Kidney (tissue), 14 donors: ENCODE data around the gene MTERF2. TPM values are rescaled to one million over a fixed set of nuclear protein-coding genes. Genes with fewer than 3 reads are reported as not detected.

Source experiments
- DNase-seq, 5 donors: peaks; one replicate each; pipeline ENCODE4 v3.0.0-alpha.2; 2013 to 2020
- FAIRE-seq: peaks from 2 replicates; lab custom pipeline; 2012; peaks lifted over from hg19 to GRCh38; lab: Jason Lieb, UNC
- H3K27ac ChIP-seq, 2 donors: one replicate each; pipeline ENCODE4 v1.7.0; 2013; ENCODE audit warnings: low read depth in 2 of 2, low read length in 2 of 2, inconsistent platforms in 1 of 2
- H3K27me3 ChIP-seq: one replicate; pipeline ENCODE4 v1.7.1; 2013; ENCODE audit warnings: low read length, inconsistent platforms; ENCODE audit not compliant: control insufficient read depth, insufficient read depth
- H3K36me3 ChIP-seq, 3 donors: one replicate each; pipeline versions ENCODE4 v1.7.0 to v1.7.1; 2013; ENCODE audit warnings: low read length in 3 of 3, control low read depth in 1 of 3, inconsistent platforms in 1 of 3; ENCODE audit not compliant: insufficient read depth in 3 of 3, control insufficient read depth in 2 of 3
- H3K4me1 ChIP-seq, 3 donors: one replicate each; pipeline versions ENCODE4 v1.7.0 to v1.7.1; 2013; ENCODE audit warnings: low read length in 3 of 3, inconsistent platforms in 1 of 3, low read depth in 1 of 3; ENCODE audit not compliant: control insufficient read depth in 2 of 3, insufficient read depth in 2 of 3
- H3K4me3 ChIP-seq, 3 donors: one replicate each; pipeline versions ENCODE4 v1.7.0 to v1.8.1; 2013; ENCODE audit warnings: low read length in 3 of 3, control low read depth in 1 of 3, inconsistent platforms in 1 of 3
- H3K9ac ChIP-seq, 3 donors: one replicate each; pipeline versions ENCODE4 v1.7.0 to v1.7.1; 2013; ENCODE audit warnings: low read length in 3 of 3, control low read depth in 1 of 3, inconsistent platforms in 1 of 3
- H3K9me3 ChIP-seq, 3 donors: one replicate each; pipeline versions ENCODE4 v1.7.0 to v1.7.1; 2013; ENCODE audit warnings: low read length in 3 of 3, control low read depth in 1 of 3, inconsistent platforms in 1 of 3; ENCODE audit not compliant: control insufficient read depth in 2 of 3, insufficient read depth in 1 of 3
- intact Hi-C: fragments of 100-400 bp; cut with DNase I; formaldehyde crosslinking; loops from one replicate; pipeline ENCODE4 v1.11.1; 2022
- polyA plus RNA-seq: library from polyadenylated mRNA; stranded (reverse); fragments of 350-450 nt; fragmentation: Illumina TruSeq; extraction: RNeasy Lipid Tissue Mini Kit (QIAGEN cat#74804); gene quantifications from one replicate; pipeline ENCODE4 v1.2.3, GENCODE V29; 2014; ENCODE audit warnings: low read depth, low replicate concordance; ENCODE audit not compliant: insufficient read depth
- total RNA-seq: library from RNA; stranded (reverse); fragmentation: NEBNext Ultra II Directional; extraction: Animal tissue kit (Norgen Biotek cat#: 25700); gene quantifications from one replicate; pipeline ENCODE4 v1.2.1, GENCODE V29; 2021
- TF ChIP-seq, protein P1 (sequence below): IDR thresholded peaks from 3 replicates; pipeline ENCODE4 v1.5.1; 2012; ENCODE audit warnings: mild to moderate bottlenecking, moderate library complexity, borderline replicate concordance; ENCODE audit not compliant: insufficient read depth; ENCODE audit errors: extremely low read depth
- donor health status: control.
- donor health status: control.
- donor health status: control.
- donor health status: control.
- donor health status: control.
- donor health status: DM: yes; HTN: yes; CAD: no.
- donor health status: Normal renal cell carcinoma (clear cell type).

MTERF2 gene
- total and polyA plus RNA-seq, 2 donors from 2014 or later: 15.0 to 26.2 TPM

DNA sequence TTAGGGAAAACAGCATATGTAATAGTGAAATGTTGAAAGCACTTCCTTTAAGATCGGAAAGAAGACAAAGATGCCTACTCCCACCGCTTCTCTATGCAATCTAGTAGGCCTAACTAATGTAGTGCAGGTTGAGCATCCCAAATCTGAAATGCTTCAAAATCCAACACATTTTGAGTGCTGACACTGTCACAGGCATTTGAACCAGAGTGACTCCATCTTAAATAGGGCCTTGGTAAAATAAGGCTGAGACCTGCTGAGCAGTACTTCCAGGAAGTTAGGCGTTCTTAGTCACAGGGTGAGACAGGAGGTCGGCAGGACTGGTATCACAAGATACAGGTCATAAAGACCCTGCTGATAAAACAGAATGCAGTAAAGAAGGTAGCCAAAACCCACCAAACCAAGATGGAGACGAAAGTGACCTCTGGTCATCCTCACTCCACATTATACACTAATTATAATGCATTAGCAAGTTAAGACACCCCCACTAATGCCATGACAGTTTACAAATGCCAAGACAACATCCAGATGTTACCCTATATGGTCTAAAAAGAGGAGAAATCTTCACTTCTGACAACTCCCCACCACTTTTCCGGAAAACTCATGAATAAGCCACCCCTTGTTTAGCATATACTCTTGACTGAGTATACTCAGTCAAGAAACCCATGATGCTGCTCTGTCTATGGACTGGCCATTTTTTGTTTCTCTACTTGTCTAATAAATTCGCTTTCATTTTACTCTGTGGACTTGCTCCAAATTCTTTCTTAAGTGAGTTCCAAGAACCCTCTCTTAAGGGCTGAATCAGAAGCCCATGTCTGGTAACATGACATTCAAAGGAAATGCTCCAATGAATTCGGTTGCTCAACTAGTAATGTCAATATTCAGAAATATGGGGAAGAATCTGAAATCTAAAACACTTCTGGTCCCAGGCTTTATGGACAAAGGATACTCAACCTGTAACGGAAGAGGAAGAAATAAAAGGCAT, 47.1 kb upstream of the MTERF2 start:
- DNase-seq (no peak), FAIRE-seq (no peak)
- Histone ChIP-seq H3K4me3 (no peak overlapping the region), H3K27me3 (no peaks in the 10 kb centered on the region), H3K27ac (no peak overlapping the region), H3K9ac (no peak overlapping the region), H3K9me3 (no peaks in the 10 kb centered on the region), H3K36me3 (no peaks in the 10 kb centered on the region), H3K4me1 (peaks cover 0 to 7% (median 2%) of the 10 kb centered on the region in 3 donors)
- TF ChIP-seq, protein P1, sequence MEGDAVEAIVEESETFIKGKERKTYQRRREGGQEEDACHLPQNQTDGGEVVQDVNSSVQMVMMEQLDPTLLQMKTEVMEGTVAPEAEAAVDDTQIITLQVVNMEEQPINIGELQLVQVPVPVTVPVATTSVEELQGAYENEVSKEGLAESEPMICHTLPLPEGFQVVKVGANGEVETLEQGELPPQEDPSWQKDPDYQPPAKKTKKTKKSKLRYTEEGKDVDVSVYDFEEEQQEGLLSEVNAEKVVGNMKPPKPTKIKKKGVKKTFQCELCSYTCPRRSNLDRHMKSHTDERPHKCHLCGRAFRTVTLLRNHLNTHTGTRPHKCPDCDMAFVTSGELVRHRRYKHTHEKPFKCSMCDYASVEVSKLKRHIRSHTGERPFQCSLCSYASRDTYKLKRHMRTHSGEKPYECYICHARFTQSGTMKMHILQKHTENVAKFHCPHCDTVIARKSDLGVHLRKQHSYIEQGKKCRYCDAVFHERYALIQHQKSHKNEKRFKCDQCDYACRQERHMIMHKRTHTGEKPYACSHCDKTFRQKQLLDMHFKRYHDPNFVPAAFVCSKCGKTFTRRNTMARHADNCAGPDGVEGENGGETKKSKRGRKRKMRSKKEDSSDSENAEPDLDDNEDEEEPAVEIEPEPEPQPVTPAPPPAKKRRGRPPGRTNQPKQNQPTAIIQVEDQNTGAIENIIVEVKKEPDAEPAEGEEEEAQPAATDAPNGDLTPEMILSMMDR: no peak
- intact Hi-C loops: no loop called here

DNA sequence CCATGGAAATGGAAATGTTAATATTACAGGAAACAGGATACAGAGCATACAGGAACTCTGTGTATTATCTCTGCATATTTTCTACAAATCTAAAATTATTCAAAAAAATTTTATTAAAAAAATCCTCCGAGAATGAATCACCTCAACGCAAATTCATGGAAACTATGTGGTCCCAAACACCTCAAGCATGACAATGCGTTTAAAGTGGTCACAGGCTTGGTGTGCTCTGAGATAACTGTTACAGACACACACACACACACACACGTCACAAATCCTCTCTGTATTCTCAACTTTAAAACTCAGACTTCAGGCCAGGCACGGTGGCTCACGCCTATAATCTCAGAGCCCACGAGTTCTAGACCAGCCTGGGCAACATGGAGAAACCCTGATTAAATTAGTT, 45.3 kb upstream of the MTERF2 start:
- TF ChIP-seq, protein P1: no peak
- Histone ChIP-seq H3K27me3 (no peaks in the 10 kb centered on the region), H3K9me3 (no peaks in the 10 kb centered on the region), H3K36me3 (no peaks in the 10 kb centered on the region), H3K4me3 (no peak overlapping the region), H3K4me1 (peaks cover 0 to 14% (median 2%) of the 10 kb centered on the region in 3 donors), H3K9ac (no peak overlapping the region), H3K27ac (no peak overlapping the region)
- DNase-seq (no peak), FAIRE-seq (no peak)
- intact Hi-C loops: no loop called here

DNA sequence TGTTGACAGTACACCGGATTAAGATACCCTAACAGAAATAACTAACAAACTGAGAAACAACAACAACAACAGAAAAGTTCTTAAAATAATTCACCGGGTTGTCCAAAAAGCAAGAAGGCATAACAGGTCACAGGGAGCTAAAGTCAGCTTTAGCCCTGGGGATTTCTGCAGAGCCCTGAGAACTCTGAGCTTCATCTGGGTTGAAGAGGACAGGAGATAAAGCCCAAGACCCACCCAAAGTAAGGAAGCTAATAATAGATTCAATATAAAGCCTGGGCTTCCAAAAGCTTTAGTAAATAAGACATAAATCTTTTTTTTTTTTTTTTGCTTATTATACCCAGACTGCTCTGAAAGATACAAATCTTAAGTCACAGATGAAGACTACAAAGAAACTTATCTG, 44.1 kb upstream of the MTERF2 start:
- intact Hi-C loops: no loop called here
- Histone ChIP-seq H3K4me1 (peaks cover 3 to 24% (median 5%) of the 10 kb centered on the region in 3 donors), H3K9ac (no peak overlapping the region), H3K9me3 (no peaks in the 10 kb centered on the region), H3K27ac (no peak overlapping the region), H3K4me3 (no peak overlapping the region), H3K36me3 (no peaks in the 10 kb centered on the region), H3K27me3 (no peaks in the 10 kb centered on the region)
- FAIRE-seq (no peak), DNase-seq (no peak)
- TF ChIP-seq, protein P1: no peak
